GM12892 (cell line): ENCODE data around the gene DST.

Experiments used
- POLR2A ChIP-seq: IDR thresholded peaks from 2 replicates; pipeline ENCODE4 v1.6.1; 2011; ENCODE audit warnings: low read depth, low read length, control low read depth
- POLR2AphosphoS5 ChIP-seq: IDR thresholded peaks from 2 replicates; pipeline ENCODE4 v1.6.1; 2011; ENCODE audit warnings: low read depth, low read length, control low read depth
- TAF1 ChIP-seq: IDR thresholded peaks from 2 replicates; pipeline ENCODE4 v1.6.1; 2011; ENCODE audit warnings: low read depth, mild to moderate bottlenecking, control low read depth, low read length, borderline replicate concordance

DNA sequence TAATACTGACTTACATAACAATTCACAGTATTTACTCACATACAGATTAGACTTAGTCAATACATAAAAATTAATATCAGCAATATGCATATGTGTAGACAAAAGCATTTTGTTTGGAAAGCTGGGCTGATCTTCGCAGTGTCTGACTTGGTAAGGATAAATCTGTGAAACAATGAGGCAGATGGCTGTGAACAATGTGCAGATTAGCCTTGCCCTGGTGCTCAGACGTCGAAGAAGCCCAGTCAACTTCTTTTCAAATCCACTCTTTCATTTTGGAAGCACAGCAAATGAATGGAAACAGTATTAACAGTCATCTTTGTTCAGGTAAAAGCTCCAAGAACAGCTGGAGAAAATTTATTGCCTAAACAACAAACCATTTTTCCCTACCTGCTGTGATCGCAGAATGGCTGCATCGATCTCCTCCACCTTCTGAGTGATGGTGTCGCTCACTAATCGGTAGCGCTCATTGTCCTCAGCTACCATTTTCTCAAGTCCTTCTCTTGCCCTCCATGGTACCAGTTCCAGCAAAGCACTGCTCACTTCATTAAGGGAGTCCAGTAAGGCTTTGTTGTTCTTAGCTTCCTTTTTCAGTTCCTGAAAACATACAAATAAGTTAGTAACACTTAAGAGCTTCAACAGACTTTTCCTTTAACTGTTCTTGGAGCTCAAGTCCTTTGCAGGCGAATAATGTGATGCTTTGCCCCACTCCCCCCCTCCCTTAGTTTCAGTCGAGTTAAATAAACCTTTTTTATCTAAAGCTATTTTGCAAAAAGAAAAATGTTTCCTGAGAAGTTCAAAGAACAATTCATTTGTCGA lies 116.5 kb downstream of the DST start:
- TF ChIP-seq POLR2AphosphoS5 (no peak), POLR2A (no peak), TAF1 (no peak)
